DOHH2 (cell line): ENCODE measurements around the gene HOXB6.

ENCODE experiments used
- H3F3A ChIP-seq: fragments of 200-600 bp; sonication (generic), shearing (Covaris generic); 2 replicates; pipeline ENCODE4 v1.6.0; 2016; ENCODE audit warnings: antibody characterized with exemption, mild to moderate bottlenecking; ENCODE audit not compliant: control insufficient read depth, insufficient read depth
- H3K27ac ChIP-seq: fragments of 200-600 bp; sonication (generic); 2 replicates; pipeline ENCODE4 v1.5.1; 2014; ENCODE audit warnings: low read depth, mild to moderate bottlenecking, low read length, moderate library complexity
- H3K27me3 ChIP-seq: fragments of 200-600 bp; sonication (generic); 2 replicates; pipeline ENCODE4 v1.6.1; 2014; ENCODE audit warnings: mild to moderate bottlenecking, low read length, mixed read lengths; ENCODE audit not compliant: control insufficient read depth
- H3K36me3 ChIP-seq: fragments of 200-600 bp; sonication (generic); 2 replicates; pipeline ENCODE4 v1.6.1; 2014; ENCODE audit warnings: mild to moderate bottlenecking, low read length, moderate library complexity, mixed read lengths; ENCODE audit not compliant: control insufficient read depth
- H3K4me1 ChIP-seq: fragments of 200-600 bp; sonication (generic); 2 replicates; pipeline ENCODE4 v1.6.1; 2014; ENCODE audit warnings: mild to moderate bottlenecking, low read length, mixed read lengths; ENCODE audit not compliant: control insufficient read depth
- H3K4me2 ChIP-seq: fragments of 200-600 bp; sonication (generic); 2 replicates; pipeline ENCODE4 v1.6.0; 2014; ENCODE audit warnings: mild to moderate bottlenecking, low read length, moderate library complexity
- H3K4me3 ChIP-seq: fragments of 200-600 bp; sonication (generic); 2 replicates; pipeline ENCODE4 v1.5.1; 2014; ENCODE audit warnings: mild to moderate bottlenecking, low read length, mixed read lengths
- H3K79me2 ChIP-seq: fragments of 200-600 bp; sonication (generic); 2 replicates; pipeline ENCODE4 v1.6.1; 2014; ENCODE audit warnings: mild to moderate bottlenecking, low read length, mixed read lengths; ENCODE audit not compliant: control insufficient read depth
- H3K9me2 ChIP-seq: fragments of 200-600 bp; sonication (generic); replicated peaks from 2 replicates; pipeline ENCODE4 v1.6.1; 2014; ENCODE audit warnings: mild to moderate bottlenecking, low read length, mixed read lengths; ENCODE audit not compliant: control insufficient read depth
- H3K9me3 ChIP-seq: fragments of 200-600 bp; sonication (generic); 2 replicates; pipeline ENCODE4 v1.6.1; 2014; ENCODE audit warnings: antibody characterized with exemption, low read length, mixed read lengths; ENCODE audit not compliant: control insufficient read depth, insufficient read depth
- H4K20me1 ChIP-seq: fragments of 200-600 bp; sonication (generic); 2 replicates; pipeline ENCODE4 v1.6.0; 2014; ENCODE audit warnings: low read depth, mild to moderate bottlenecking, antibody characterized with exemption, low read length, moderate library complexity; ENCODE audit not compliant: control insufficient read depth, insufficient read depth
- CTCF ChIP-seq: fragments of 200-600 bp; sonication (generic); IDR thresholded peaks from one replicate; pipeline ENCODE4 v1.5.1; 2014; ENCODE audit warnings: antibody characterized with exemption, mild to moderate bottlenecking, low read depth, low read length; ENCODE audit not compliant: poor library complexity, severe bottlenecking
- EZH2phosphoT487 ChIP-seq: fragments of 200-600 bp; sonication (generic); IDR thresholded peaks from 2 replicates; pipeline ENCODE4 v1.6.1; 2017; ENCODE audit warnings: borderline replicate concordance, mild to moderate bottlenecking, antibody characterized with exemption, low read length, moderate library complexity, mixed read lengths

The HOXB6 gene

DNA sequence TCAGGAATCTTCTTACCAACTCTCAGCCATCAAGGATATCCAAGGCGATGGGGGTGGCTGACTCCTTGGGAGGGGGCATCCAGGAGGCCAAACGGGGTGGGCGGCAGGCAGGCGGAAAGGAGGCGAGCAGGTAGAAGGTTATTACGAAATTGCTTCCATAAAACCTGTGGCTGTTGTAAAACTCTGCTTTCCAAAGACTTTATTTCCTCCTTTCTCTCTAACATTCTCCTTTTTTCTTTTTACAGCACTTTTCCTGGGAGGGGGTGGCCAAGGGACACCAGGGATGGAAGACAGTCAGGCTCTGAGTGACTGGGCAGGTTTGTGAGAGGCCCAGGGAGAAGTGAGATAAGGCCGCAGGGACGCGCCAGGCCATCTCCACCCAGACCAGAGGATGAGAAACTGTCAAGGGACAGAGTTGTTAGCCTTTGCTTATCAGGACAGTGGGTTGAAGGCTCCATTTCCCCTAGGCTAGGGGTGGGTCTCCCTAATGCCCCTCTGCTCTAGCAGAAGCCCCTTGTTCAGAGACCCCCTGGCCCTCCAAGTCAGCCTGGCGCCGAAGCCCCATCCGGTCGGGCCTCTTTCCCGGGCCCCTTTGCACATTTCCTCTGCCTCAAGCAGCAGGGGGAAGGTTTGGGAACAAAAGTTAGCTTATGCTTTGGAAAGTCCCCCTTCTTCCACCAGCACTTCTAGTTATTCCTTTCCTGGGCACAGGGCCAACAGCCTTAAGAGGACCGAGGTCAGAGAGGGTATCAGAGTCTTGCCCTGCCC, 26.3 kb upstream of the HOXB6 start:
- H3K4me3 ChIP-seq, result no peak overlapping the region
- no peaks in the 10 kb centered on the region for H3F3A ChIP-seq
- no peak overlapping the region for H3K27ac ChIP-seq
- no peak for TF ChIP-seq EZH2phosphoT487
- TF ChIP-seq CTCF, result no peak
- no peaks in the 10 kb centered on the region for H3K79me2 ChIP-seq
- H4K20me1 ChIP-seq, result no peaks in the 10 kb centered on the region
- H3K4me1 ChIP-seq, result peaks cover 6% of the 10 kb centered on the region
- H3K9me2 ChIP-seq, result no peaks in the 10 kb centered on the region
- no peaks in the 10 kb centered on the region for H3K36me3 ChIP-seq
- H3K4me2 ChIP-seq, result no peak overlapping the region
- H3K9me3 ChIP-seq, result no peaks in the 10 kb centered on the region
- H3K27me3 ChIP-seq, result peaks cover 54% of the 10 kb centered on the region

DNA sequence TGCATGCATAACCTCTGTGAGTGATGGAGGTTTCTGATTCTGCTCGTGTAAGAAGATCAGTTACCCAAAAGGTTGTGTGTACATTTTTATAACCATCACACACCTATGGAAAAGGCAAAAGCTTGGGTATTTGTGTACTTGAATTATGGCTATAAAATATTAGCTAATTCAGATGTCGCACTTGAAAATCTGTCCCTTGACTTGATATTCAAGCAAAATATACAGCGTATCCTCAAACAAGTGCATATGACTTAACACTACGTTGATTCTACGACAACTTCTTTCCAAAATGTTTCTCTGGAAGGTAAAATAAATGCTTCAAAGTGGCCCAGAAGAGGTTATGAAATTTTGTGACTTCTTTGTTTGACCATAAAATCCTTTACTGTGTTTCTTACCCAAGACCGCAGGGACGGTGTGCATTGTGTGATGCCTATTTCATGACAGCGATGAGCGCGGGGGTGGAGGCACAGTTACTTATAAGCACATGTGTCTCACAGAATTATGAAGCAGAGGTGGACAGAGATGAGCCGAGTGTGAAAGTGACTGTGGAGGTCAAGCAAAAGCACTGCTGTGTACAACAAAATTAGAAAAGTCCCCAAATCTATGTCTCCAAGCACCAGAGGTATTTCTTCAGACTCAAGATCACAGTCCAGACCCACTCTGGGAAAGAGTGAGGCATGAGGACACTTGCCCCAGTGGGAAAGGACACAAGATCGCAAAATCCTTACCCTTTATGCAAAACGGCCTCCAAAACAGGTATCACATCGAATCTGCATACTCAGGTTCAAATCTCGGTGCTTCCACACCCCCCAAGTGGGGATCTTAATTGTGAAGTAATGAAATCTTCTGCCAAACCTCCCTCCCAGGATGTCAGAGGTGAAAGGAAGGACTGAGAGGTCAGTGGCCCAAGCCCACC, 25.5 kb upstream of the HOXB6 start:
- Histone ChIP-seq H3K27ac (no peak overlapping the region), H3K79me2 (no peaks in the 10 kb centered on the region), H3K9me3 (no peaks in the 10 kb centered on the region), H3K36me3 (no peaks in the 10 kb centered on the region), H3K27me3 (peaks cover 55% of the 10 kb centered on the region), H3F3A (no peaks in the 10 kb centered on the region), H4K20me1 (no peaks in the 10 kb centered on the region), H3K4me2 (no peak overlapping the region), H3K4me1 (peaks cover 1% of the 10 kb centered on the region; the same call in 1 of the 2 replicates), H3K9me2 (no peaks in the 10 kb centered on the region), H3K4me3 (no peak overlapping the region)
- TF ChIP-seq CTCF (no peak), EZH2phosphoT487 (no peak)

DNA sequence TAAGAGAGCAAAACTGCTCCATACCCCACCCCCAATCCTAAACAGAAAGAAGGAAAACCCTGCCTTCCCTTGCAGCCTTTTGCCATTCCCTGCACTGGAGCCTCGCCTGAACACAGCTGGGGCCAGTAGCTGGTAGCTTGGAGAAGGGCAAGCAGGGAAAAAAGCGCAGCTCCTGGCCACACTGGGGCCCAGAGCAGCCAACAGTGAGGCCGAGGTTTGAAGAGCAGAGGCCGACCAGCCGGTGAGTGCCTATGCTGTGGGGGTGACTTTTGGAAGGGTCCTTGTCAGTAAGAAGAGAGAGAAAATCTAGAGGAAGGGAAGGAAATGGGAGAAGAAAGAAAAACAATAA, 24.6 kb upstream of the HOXB6 start:
- Histone ChIP-seq H3K4me1 (no peaks in the 10 kb centered on the region), H3K4me2 (no peak overlapping the region), H4K20me1 (no peaks in the 10 kb centered on the region)

More for the DNA sequence above, 24.6 kb upstream of the HOXB6 start:
- Histone ChIP-seq H3K27ac (no peak overlapping the region), H3K36me3 (no peaks in the 10 kb centered on the region), H3K9me3 (no peaks in the 10 kb centered on the region), H3F3A (no peaks in the 10 kb centered on the region), H3K27me3 (peaks cover 64% of the 10 kb centered on the region), H3K9me2 (no peaks in the 10 kb centered on the region), H3K79me2 (no peaks in the 10 kb centered on the region), H3K4me3 (no peak overlapping the region)
- TF ChIP-seq EZH2phosphoT487 (no peak), CTCF (no peak)
